GM12891 (cell line): ENCODE results near the gene GPR37L1.

Source experiments
- PAX5 ChIP-seq: IDR thresholded peaks from 2 replicates; pipeline ENCODE4 v1.6.1; 2011; ENCODE audit warnings: low read length, moderate library complexity, mild to moderate bottlenecking; ENCODE audit not compliant: insufficient read depth, severe bottlenecking
- POLR2A ChIP-seq: IDR thresholded peaks from 2 replicates; pipeline ENCODE4 v1.6.1; 2011; ENCODE audit warnings: low read depth, low read length, control low read depth
- POLR2AphosphoS5 ChIP-seq: IDR thresholded peaks from 2 replicates; pipeline ENCODE4 v1.6.1; 2011; ENCODE audit warnings: low read depth, low read length, control low read depth
- SPI1 ChIP-seq: IDR thresholded peaks from 2 replicates; pipeline ENCODE4 v1.6.1; 2011; ENCODE audit warnings: low read depth, low read length, control low read depth
- TAF1 ChIP-seq: IDR thresholded peaks from 2 replicates; pipeline ENCODE4 v1.6.1; 2011; ENCODE audit warnings: low read depth, low read length, control low read depth

DNA sequence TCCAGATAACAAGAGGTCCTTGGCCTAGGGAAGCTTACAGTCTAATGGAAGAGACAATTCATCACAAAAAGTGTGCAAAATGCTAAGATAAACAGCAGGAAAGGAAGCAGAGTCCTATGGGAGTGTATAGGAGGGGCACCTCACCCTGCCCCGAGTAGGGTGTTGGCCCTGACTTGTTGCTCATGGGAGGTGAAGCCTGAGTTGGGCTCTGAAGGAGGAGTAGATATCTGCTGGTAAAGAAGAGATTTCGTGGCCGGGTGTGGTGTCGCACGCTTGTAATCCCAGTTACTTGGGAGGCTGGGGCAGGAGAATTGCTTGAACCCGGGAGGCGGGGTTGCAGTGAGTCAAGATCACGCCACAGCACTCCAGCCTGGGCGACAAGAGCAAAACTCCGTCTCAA, 18.6 kb upstream of the GPR37L1 start:
- TF ChIP-seq POLR2A = no peak
- TF ChIP-seq TAF1 = no peak
- no peak for TF ChIP-seq PAX5
- TF ChIP-seq POLR2AphosphoS5 = no peak
- TF ChIP-seq SPI1 = no peak
